Left lung (tissue), 10 donors: ENCODE data around the gene POLR2F. TPM values are rescaled to one million over a fixed set of nuclear protein-coding genes. Genes with fewer than 3 reads are reported as not detected.
"Not testable (repeated sequence)": the region's sequence is repeated elsewhere in the genome, so short reads cannot be mapped to it uniquely, and the experiment has no call there.

Experiments
- ATAC-seq: fragments of 200-7000 bp; cut with Tn5 transposase; one replicate; pipeline ENCODE4 v1.9.1; 2020; ENCODE audit warnings: moderate library complexity
- DNase-seq, 4 donors: peaks; one replicate each; pipeline ENCODE4 v3.0.0-alpha.2; 2013 to 2020
- H3K27ac ChIP-seq, 2 donors: fragments of 200-600 bp; sonication (generic) in 1 of 2; one replicate each; pipeline versions ENCODE4 v1.5.0 to v1.8.0; 2020 to 2021
- H3K27me3 ChIP-seq, 2 donors: fragments of 200-600 bp; sonication (generic) in 1 of 2; one replicate each; pipeline versions ENCODE4 v1.5.0 to v1.8.0; 2020 to 2021
- H3K36me3 ChIP-seq, 2 donors: fragments of 200-600 bp; sonication (generic) in 1 of 2; one replicate each; pipeline versions ENCODE4 v1.5.0 to v1.8.0; 2020 to 2021
- H3K4me1 ChIP-seq, 2 donors: fragments of 200-600 bp; one replicate each; pipeline ENCODE4 v1.8.0; 2021
- H3K4me3 ChIP-seq, 2 donors: fragments of 200-600 bp; sonication (generic) in 1 of 2; one replicate each; pipeline versions ENCODE4 v1.5.0 to v1.8.0; 2020 to 2021; ENCODE audit warnings: mild to moderate bottlenecking in 1 of 2
- H3K9me3 ChIP-seq, 2 donors: fragments of 200-600 bp; sonication (generic) in 1 of 2; one replicate each; pipeline versions ENCODE4 v1.5.0 to v1.8.0; 2020 to 2021
- CTCF ChIP-seq, 2 donors: fragments of 200-600 bp; sonication (generic) in 1 of 2; IDR thresholded peaks; one replicate each; pipeline versions ENCODE4 v1.5.0 to v1.8.0; 2021; ENCODE audit warnings: antibody characterized with exemption in 2 of 2
- intact Hi-C, 2 donors: fragments of 100-400 bp; cut with DNase I; formaldehyde crosslinking; loops; one replicate each; pipeline versions ENCODE4 v1.11.2 to v1.14.2; 2022
- polyA plus RNA-seq, 6 donors: library from polyadenylated mRNA; unstranded; fragments of 120-200 nt; gene quantifications; one replicate each; pipeline ENCODE4 v1.2.1, GENCODE V29; 2013; ENCODE audit not compliant: insufficient read length in 6 of 6
- total RNA-seq, 2 donors: library from RNA; stranded (reverse); fragmentation: NEBNext Ultra II Directional; extraction: Animal tissue kit (Norgen Biotek cat#: 25700); gene quantifications; one replicate each; pipeline ENCODE4 v1.2.1, GENCODE V29; 2021
- donor health status: DM: no; HTN: yes; CAD: no.
- donor health status: DM: no; HTN: no; CAD: no.

The POLR2F gene
- total and polyA plus RNA-seq, 8 donors: 49.2 to 66.0 (median 60.2) TPM

DNA sequence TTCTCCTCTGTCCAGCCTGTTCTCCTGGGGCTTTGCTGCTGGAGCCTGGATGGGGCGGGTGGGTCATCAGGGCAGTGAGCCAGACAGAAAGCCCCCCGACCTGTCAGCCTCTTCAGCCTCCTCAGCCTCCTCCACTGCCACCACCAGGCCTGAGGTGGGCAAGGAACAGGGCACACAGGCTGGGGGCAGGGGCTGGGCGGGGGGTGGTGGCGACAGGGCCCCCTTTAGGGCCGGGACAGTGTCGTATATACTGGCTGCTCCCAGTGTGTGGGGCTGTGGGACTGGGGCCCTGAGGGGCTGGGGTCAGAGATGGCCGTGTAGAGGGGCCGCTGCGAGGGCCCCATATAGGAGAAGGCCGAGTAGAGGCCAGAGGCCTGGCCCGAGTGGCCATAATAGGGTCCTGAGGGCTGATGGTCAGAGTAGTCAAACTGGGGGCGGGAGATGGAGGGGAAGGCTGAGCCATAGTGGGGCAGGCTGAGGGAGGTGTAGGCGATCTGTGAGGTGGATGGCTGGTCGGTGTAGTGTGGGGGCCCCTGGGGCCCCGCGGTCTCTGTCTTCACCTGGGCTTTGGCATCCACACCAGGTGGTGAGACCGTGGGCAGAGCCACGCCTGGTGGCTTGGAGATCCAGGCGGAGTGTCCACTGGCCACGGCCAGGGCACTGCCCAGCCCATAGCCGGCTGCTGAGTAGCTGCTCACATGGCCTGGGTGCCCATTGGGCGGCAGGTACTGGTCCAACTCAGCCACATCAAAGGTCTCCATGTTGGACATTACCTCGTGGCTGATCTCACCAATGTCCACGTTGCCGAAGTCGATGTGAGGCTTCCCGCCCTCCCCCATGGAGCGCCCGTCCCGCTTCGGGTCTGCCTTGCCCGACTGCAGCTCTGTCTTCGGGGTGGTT is 20.0 kb downstream of the POLR2F start:
- no peaks in the 10 kb centered on the region for H3K27me3 ChIP-seq
- H3K27ac ChIP-seq: no peak overlapping the region
- no peaks in the 10 kb centered on the region for H3K9me3 ChIP-seq
- intact Hi-C loops: no loop called here
- TF ChIP-seq CTCF (IDR thresholded peaks at IDR 0.05): no peak
- no peak overlapping the region for H3K4me3 ChIP-seq
- DNase-seq: peak in 1 of 4 donors; percentile 56
- H3K4me1 ChIP-seq: no peaks in the 10 kb centered on the region
- ATAC-seq: no peak
- H3K36me3 ChIP-seq: peaks cover 0 to 6% of the 10 kb centered on the region in 2 donors

DNA sequence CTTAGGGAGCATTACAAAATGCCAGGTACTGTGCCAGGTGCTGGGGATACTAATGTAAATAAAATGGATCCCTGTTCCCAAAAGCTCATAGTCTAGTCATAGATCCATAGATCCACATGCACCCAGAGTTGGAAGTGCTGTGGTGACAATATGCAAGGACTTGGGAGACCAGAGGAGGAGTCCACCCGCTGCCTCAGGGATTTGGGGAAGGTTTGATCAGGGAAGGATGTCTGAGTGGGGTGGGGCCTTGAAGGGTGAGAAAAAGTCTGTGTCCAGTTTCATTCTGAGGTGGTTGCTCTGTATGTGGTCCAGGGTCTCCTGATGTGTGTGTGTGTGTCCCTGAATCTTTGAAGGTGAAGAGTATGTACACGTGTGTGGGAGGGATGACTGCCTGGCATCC is 21.7 kb downstream of the POLR2F start:
- intact Hi-C loops: no loop called here
- Histone ChIP-seq H3K9me3 (no peaks in the 10 kb centered on the region), H3K4me3 (no peak overlapping the region), H3K4me1 (no peaks in the 10 kb centered on the region), H3K36me3 (no peaks in the 10 kb centered on the region), H3K27ac (no peak overlapping the region), H3K27me3 (no peaks in the 10 kb centered on the region)
- ATAC-seq (no peak), DNase-seq (no peak)
- no peak for TF ChIP-seq CTCF (IDR thresholded peaks at IDR 0.05)

DNA sequence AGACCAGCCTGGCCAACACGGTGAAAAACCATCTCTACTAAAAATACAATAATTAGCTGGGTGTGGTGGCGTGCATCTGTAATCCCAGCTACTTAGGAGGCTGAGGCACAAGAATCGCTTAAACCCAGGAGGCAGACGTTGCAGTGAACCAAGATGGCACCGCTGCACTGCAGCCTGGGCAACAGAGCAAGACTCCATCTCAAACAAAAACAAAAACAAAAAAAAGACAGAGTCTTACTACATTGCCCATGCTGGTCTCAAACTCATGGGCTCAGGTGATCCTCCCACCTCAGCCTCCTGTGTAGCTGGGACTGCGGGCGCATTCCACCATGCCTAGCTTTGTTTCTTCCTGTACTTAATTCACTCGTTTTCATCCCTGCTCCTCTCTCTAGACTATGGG is 22.5 kb downstream of the POLR2F start:
- H3K27me3 ChIP-seq, intact Hi-C loops, H3K27ac ChIP-seq, H3K4me3 ChIP-seq, DNase-seq, H3K9me3 ChIP-seq, H3K4me1 ChIP-seq, H3K36me3 ChIP-seq, ATAC-seq: not testable (repeated sequence)

GRCh38 chr22:37976547-37976946 is 23.0 kb downstream of the POLR2F start:
- no peak for TF ChIP-seq CTCF (IDR thresholded peaks at IDR 0.05)
- Histone ChIP-seq H3K9me3 (no peaks in the 10 kb centered on the region), H3K36me3 (no peaks in the 10 kb centered on the region), H3K27ac (no peak overlapping the region), H3K27me3 (no peaks in the 10 kb centered on the region), H3K4me1 (no peaks in the 10 kb centered on the region), H3K4me3 (no peak overlapping the region)
- intact Hi-C loops: no loop called here
- no peak for DNase-seq
- ATAC-seq: no peak

DNA sequence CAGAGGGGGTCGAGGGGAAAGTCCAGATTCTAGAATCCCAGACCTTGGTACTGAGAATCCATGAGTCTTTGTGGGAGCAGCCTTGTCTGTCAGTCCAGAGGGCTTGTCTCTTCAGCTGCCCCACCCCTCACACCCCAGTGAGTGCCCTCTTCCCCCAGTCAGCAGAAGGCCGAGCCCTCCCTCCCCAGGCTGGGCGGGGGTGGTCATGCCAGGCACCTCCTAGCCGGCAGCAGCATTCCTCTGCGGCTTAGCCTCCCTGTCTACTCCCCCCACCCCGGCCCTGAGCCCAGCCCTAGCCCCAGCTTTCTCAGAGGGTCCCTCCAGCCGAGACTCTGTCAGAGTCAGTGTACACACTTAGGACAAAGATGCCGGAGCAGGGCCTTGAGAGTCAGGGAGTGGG is 26.3 kb downstream of the POLR2F start:
- TF ChIP-seq CTCF (IDR thresholded peaks at IDR 0.05): no peak
- Histone ChIP-seq H3K27ac (no peak overlapping the region), H3K9me3 (no peaks in the 10 kb centered on the region), H3K4me3 (no peak overlapping the region), H3K4me1 (no peaks in the 10 kb centered on the region), H3K36me3 (no peaks in the 10 kb centered on the region), H3K27me3 (no peaks in the 10 kb centered on the region)
- intact Hi-C loops: no loop called here
- no peak for ATAC-seq
- no peak for DNase-seq
